H1 (cell line): ENCODE data around the gene COBLL1. TPM values are rescaled to one million over a fixed set of nuclear protein-coding genes. Genes with fewer than 3 reads are reported as not detected.

Source experiments
- CTCF ChIA-PET: fragments of 300-600 bp; sonication (Branson Sonifier 250); formaldehyde crosslinking; loops from one replicate; lab custom pipeline; 2021; ENCODE audit not compliant: partially characterized antibody; lab: Charles Lee
- POLR2A ChIA-PET: fragments of 300-600 bp; sonication (Branson Sonifier 250); formaldehyde crosslinking; loops from one replicate; lab custom pipeline; 2021; ENCODE audit warnings: inconsistent platforms; ENCODE audit not compliant: partially characterized antibody; lab: Charles Lee
- DNase-seq, 2 experiments: peaks; one replicate each; pipeline versions ENCODE4 v3.0.0 to v3.0.0-alpha.2; 2010 to 2022; ENCODE audit warnings: low spot score in 2 of 2, low read depth in 1 of 2, mixed read lengths in 1 of 2
- FAIRE-seq: peaks from 2 replicates; lab custom pipeline; 2011; peaks lifted over from hg19 to GRCh38; lab: Jason Lieb, UNC
- H2AFZ ChIP-seq: 2 replicates; pipeline ENCODE4 v1.8.1; 2012; ENCODE audit warnings: low read length, inconsistent platforms
- H2AK5ac ChIP-seq: 2 replicates; pipeline ENCODE4 v1.6.1; 2013; ENCODE audit warnings: low read depth, low read length
- H2BK120ac ChIP-seq: replicated peaks from 2 replicates; pipeline ENCODE3; 2013; ENCODE audit warnings: low read depth, low read length, inconsistent platforms
- H2BK12ac ChIP-seq: 2 replicates; pipeline ENCODE4 v1.6.1; 2013; ENCODE audit warnings: low read depth, low read length
- H2BK15ac ChIP-seq: 2 replicates; pipeline ENCODE4 v1.6.1; 2013; ENCODE audit warnings: low read length
- H2BK20ac ChIP-seq: 2 replicates; pipeline ENCODE4 v1.6.1; 2013; ENCODE audit warnings: low read length
- H2BK5ac ChIP-seq: 2 replicates; pipeline ENCODE4 v1.6.1; 2013; ENCODE audit warnings: low read depth, low read length
- H3K14ac ChIP-seq: 2 replicates; pipeline ENCODE4 v1.6.1; 2013; ENCODE audit warnings: inconsistent platforms; ENCODE audit not compliant: insufficient read length
- H3K18ac ChIP-seq: 2 replicates; pipeline ENCODE4 v1.6.1; 2013; ENCODE audit warnings: low read length; ENCODE audit errors: extremely low read depth
- H3K23ac ChIP-seq: 2 replicates; pipeline ENCODE4 v1.6.1; 2013; ENCODE audit warnings: inconsistent platforms; ENCODE audit not compliant: insufficient read length
- H3K23me2 ChIP-seq: 2 replicates; pipeline ENCODE4 v1.6.1; 2013; ENCODE audit warnings: low read depth, low read length
- H3K27ac ChIP-seq: 2 replicates; pipeline ENCODE4 v1.6.1; 2011; ENCODE audit warnings: low read depth, low read length, inconsistent platforms
- H3K27me3 ChIP-seq, 4 experiments: replicated peaks in 1 of 4; 1 replicate in 1 of 4; 2 replicates in 3 of 4; pipeline versions ENCODE4 v1.6.1 to v1.8.1; 2011 to 2013; ENCODE audit warnings: low read length in 3 of 4, mild to moderate bottlenecking in 3 of 4, inconsistent platforms in 2 of 4, mixed read lengths in 2 of 4, moderate library complexity in 1 of 4; ENCODE audit not compliant: control insufficient read depth in 3 of 4, insufficient read depth in 3 of 4; ENCODE audit errors: extremely low read depth in 1 of 4
- H3K36me3 ChIP-seq, 4 experiments: 2 replicates each; pipeline versions ENCODE4 v1.6.1 to v1.8.1; 2011 to 2013; ENCODE audit warnings: mild to moderate bottlenecking in 4 of 4, low read length in 3 of 4, moderate library complexity in 2 of 4, control low read depth in 1 of 4, inconsistent platforms in 1 of 4; ENCODE audit not compliant: insufficient read depth in 4 of 4, control insufficient read depth in 2 of 4
- H3K4ac ChIP-seq: replicated peaks from 2 replicates; pipeline ENCODE3; 2013; ENCODE audit warnings: low read length, low read depth, mixed read lengths, inconsistent platforms; ENCODE audit not compliant: insufficient read length
- H3K4me1 ChIP-seq, 4 experiments: replicated peaks in 1 of 4; 1 replicate in 1 of 4; 2 replicates in 3 of 4; pipeline versions ENCODE4 v1.6.1 to v1.8.1; 2011 to 2013; ENCODE audit warnings: low read length in 3 of 4, inconsistent platforms in 2 of 4, mixed read lengths in 1 of 4; ENCODE audit not compliant: insufficient read depth in 4 of 4, control insufficient read depth in 3 of 4
- H3K4me2 ChIP-seq, 2 experiments: 2 replicates each; pipeline versions ENCODE4 v1.6.1 to v1.8.1; 2011 to 2013; ENCODE audit warnings: low read depth in 2 of 2, low read length in 2 of 2, control low read depth in 1 of 2, inconsistent platforms in 1 of 2, mild to moderate bottlenecking in 1 of 2; ENCODE audit not compliant: insufficient read depth in 1 of 2
- H3K4me3 ChIP-seq, 4 experiments: fragments of 200-600, 300-600 bp in 1 of 4; sonication (generic), shearing (Covaris generic), sonication (Bioruptor Twin) in 1 of 4; 2 replicates each; pipeline versions ENCODE4 v1.5.1 to v1.8.1; 2011 to 2016; ENCODE audit warnings: low read length in 4 of 4, low read depth in 3 of 4, control low read depth in 2 of 4, inconsistent platforms in 2 of 4, mild to moderate bottlenecking in 2 of 4, mixed read lengths in 1 of 4, moderate library complexity in 1 of 4; ENCODE audit not compliant: insufficient read depth in 2 of 4; ENCODE audit errors: extremely low read depth in 1 of 4
- H3K56ac ChIP-seq: replicated peaks from 2 replicates; pipeline ENCODE3; 2013; ENCODE audit warnings: low read depth, mild to moderate bottlenecking, mixed read lengths, low read length, inconsistent platforms; ENCODE audit not compliant: insufficient read length
- H3K79me1 ChIP-seq: 2 replicates; pipeline ENCODE4 v1.6.1; 2013; ENCODE audit warnings: low read depth, low read length, control low read depth
- H3K79me2 ChIP-seq, 2 experiments: 2 replicates each; pipeline versions ENCODE4 v1.6.1 to v1.8.1; 2012 to 2013; ENCODE audit warnings: low read length in 2 of 2, mild to moderate bottlenecking in 2 of 2, inconsistent platforms in 1 of 2; ENCODE audit not compliant: insufficient read depth in 2 of 2, control insufficient read depth in 1 of 2
- H3K9ac ChIP-seq, 4 experiments: replicated peaks in 1 of 4; 1 replicate in 1 of 4; 2 replicates in 3 of 4; pipeline versions ENCODE4 v1.6.1 to v1.8.1; 2011 to 2013; ENCODE audit warnings: low read depth in 3 of 4, low read length in 3 of 4, control low read depth in 2 of 4, mild to moderate bottlenecking in 2 of 4, moderate library complexity in 2 of 4, inconsistent platforms in 1 of 4; ENCODE audit errors: extremely low read depth in 1 of 4
- H3K9me3 ChIP-seq, 2 experiments: 2 replicates each; pipeline versions ENCODE4 v1.6.1 to v1.8.1; 2012 to 2013; ENCODE audit warnings: mild to moderate bottlenecking in 2 of 2, moderate library complexity in 2 of 2, control low read depth in 1 of 2, inconsistent platforms in 1 of 2, low read depth in 1 of 2, low read length in 1 of 2, mixed read lengths in 1 of 2; ENCODE audit not compliant: insufficient read depth in 2 of 2
- H4K20me1 ChIP-seq, 2 experiments: replicated peaks in 1 of 2; 2 replicates each; pipeline versions ENCODE3 to v1.8.1; 2011 to 2013; ENCODE audit warnings: inconsistent platforms in 2 of 2, low read length in 2 of 2, mild to moderate bottlenecking in 1 of 2; ENCODE audit not compliant: insufficient read depth in 2 of 2, control insufficient read depth in 1 of 2
- H4K5ac ChIP-seq: 2 replicates; pipeline ENCODE4 v1.6.1; 2013; ENCODE audit warnings: low read length, low read depth, mixed read lengths, inconsistent platforms; ENCODE audit not compliant: insufficient read length
- H4K8ac ChIP-seq: 2 replicates; pipeline ENCODE4 v1.8.0; 2013; ENCODE audit warnings: mild to moderate bottlenecking, moderate library complexity, low read length, inconsistent platforms; ENCODE audit not compliant: insufficient read depth; ENCODE audit errors: extremely low read depth
- H4K91ac ChIP-seq: replicated peaks from 2 replicates; pipeline ENCODE3; 2013; ENCODE audit warnings: low read length, mixed read lengths, inconsistent platforms; ENCODE audit not compliant: insufficient read length
- EGR1 ChIP-seq: IDR thresholded peaks from 2 replicates; pipeline ENCODE4 v1.6.1; 2011; ENCODE audit warnings: low read depth, low read length, borderline replicate concordance
- GABPA ChIP-seq: IDR thresholded peaks from 2 replicates; pipeline ENCODE4 v1.6.1; 2011; ENCODE audit warnings: mild to moderate bottlenecking, low read length, moderate library complexity, borderline replicate concordance; ENCODE audit not compliant: insufficient read depth
- HDAC6 ChIP-seq: IDR thresholded peaks from one replicate; pipeline ENCODE4 v1.7.1; 2012; ENCODE audit warnings: low read depth, mild to moderate bottlenecking, inconsistent platforms, low read length, moderate library complexity
- RFX5 ChIP-seq: IDR thresholded peaks from 2 replicates; pipeline ENCODE4 v1.6.1; 2011; ENCODE audit warnings: low read depth, low read length, improper control_type of control experiment, borderline replicate concordance
- RNF2 ChIP-seq: fragments of 200-900, 300-1000 bp; sonication (generic); IDR thresholded peaks from 2 replicates; pipeline ENCODE4 v1.7.1; 2016; ENCODE audit warnings: borderline replicate concordance, low read depth, mild to moderate bottlenecking, antibody characterized with exemption, low read length; ENCODE audit not compliant: poor library complexity, severe bottlenecking; ENCODE audit errors: missing control alignments
- SP1 ChIP-seq: IDR thresholded peaks from 2 replicates; pipeline ENCODE4 v1.6.1; 2011; ENCODE audit warnings: low read depth, low read length
- TEAD4 ChIP-seq: IDR thresholded peaks from 2 replicates; pipeline ENCODE4 v1.6.1; 2012; ENCODE audit warnings: low read depth, low read length, inconsistent platforms, mixed read lengths
- WGBS, 2 experiments: shearing (Covaris generic) in 1 of 2; methylation state at CpG; one replicate each; pipeline versions ENCODE4 v1.1.6 to v1.1.7; 2013 to 2015; ENCODE audit warnings: low lambda C conversion rate in 2 of 2, mixed read lengths in 2 of 2, inconsistent platforms in 1 of 2, low coverage in 1 of 2, missing lambda C conversion rate in 1 of 2; ENCODE audit not compliant: insufficient replicate concordance in 2 of 2, insufficient coverage in 1 of 2, insufficient read length in 1 of 2; ENCODE audit errors: extremely low coverage in 1 of 2, missing lambda C conversion rate in 1 of 2; 5-methylcytosine and 5-hydroxymethylcytosine counted together
- polyA plus RNA-seq, 7 experiments: library from polyadenylated mRNA; depleted of rRNA in 3 of 7; stranded (reverse) in 5 of 7; unstranded in 2 of 7; fragments of >200 nt in 5 of 7; fragments of 200-250 nt in 2 of 7; gene quantifications; 1 replicate in 5 of 7; 2 replicates in 1 of 7; 4 replicates in 1 of 7; pipeline versions ENCODE4 v1.2.1 to v1.2.3, GENCODE V29; 2011 to 2013; ENCODE audit warnings: missing spikeins in 2 of 7, mixed read lengths in 2 of 7
- total RNA-seq: library from RNA; stranded (reverse); fragmentation: NEBNext Ultra II Directional; extraction: Animal tissue kit (Norgen Biotek cat#: 25700); gene quantifications from 2 replicates; pipeline ENCODE4 v1.2.1, GENCODE V29; 2021
- TF ChIP-seq, protein P1 (sequence below): IDR thresholded peaks from 2 replicates; pipeline ENCODE4 v1.6.1; 2012; ENCODE audit warnings: inconsistent platforms

Gene COBLL1
- total and polyA plus RNA-seq, 2 of the 8 experiments (the other 6 are each of a cell fraction or from before 2014, with no cell fraction given), result 2.2 to 6.2 TPM

- no peak overlapping the region for H4K91ac ChIP-seq
- H3K23ac ChIP-seq, result no peak overlapping the region
- H2BK5ac ChIP-seq, result no peak overlapping the region
- H3K9me3 ChIP-seq, result no peaks in the 10 kb centered on the region
- FAIRE-seq (no peak), DNase-seq (no peak)
- ChIA-PET CTCF (interaction anchor here (0.6 kb wide), 1 partner anchor 71 kb away, joined by 3 read pairs; the partner anchor contains the start of gene COBLL1), POLR2A (interaction anchor here (0.7 kb wide), 1 partner anchor 9 kb away, joined by 3 read pairs; no protein-coding TSS in a partner anchor)
- no peaks in the 10 kb centered on the region for H3K36me3 ChIP-seq
- no peaks in the 10 kb centered on the region for H3K79me1 ChIP-seq
- 94% methylated on average over 4 of the region's 4 CpGs; no CpG with 5 or more reads in 1 of the 2 experiments for WGBS, 2 experiments
- no peak overlapping the region for H2BK20ac ChIP-seq
- TF ChIP-seq, protein P1, sequence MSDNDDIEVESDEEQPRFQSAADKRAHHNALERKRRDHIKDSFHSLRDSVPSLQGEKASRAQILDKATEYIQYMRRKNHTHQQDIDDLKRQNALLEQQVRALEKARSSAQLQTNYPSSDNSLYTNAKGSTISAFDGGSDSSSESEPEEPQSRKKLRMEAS, result no peak
- TF ChIP-seq HDAC6 (no peak), GABPA (no peak), EGR1 (no peak), SP1 (no peak), RNF2 (no peak), RFX5 (no peak), TEAD4 (no peak)
- H3K79me2 ChIP-seq, result no peaks in the 10 kb centered on the region
- no peak overlapping the region for H2AK5ac ChIP-seq
- no peak overlapping the region for H4K8ac ChIP-seq
- H2BK15ac ChIP-seq, result no peak overlapping the region
- no peak overlapping the region for H3K4me3 ChIP-seq
- H4K5ac ChIP-seq, result no peak overlapping the region
- no peak overlapping the region for H2BK12ac ChIP-seq
- H3K4me1 ChIP-seq, result no peaks in the 10 kb centered on the region
- no peak overlapping the region for H3K56ac ChIP-seq
- H3K9ac ChIP-seq, result no peak overlapping the region
- H2BK120ac ChIP-seq, result no peak overlapping the region
- H2AFZ ChIP-seq, result no peak overlapping the region
- no peaks in the 10 kb centered on the region for H3K23me2 ChIP-seq
- no peak overlapping the region for H3K14ac ChIP-seq
- H4K20me1 ChIP-seq, result no peaks in the 10 kb centered on the region
- no peak overlapping the region for H3K18ac ChIP-seq
- H3K4ac ChIP-seq, result no peak overlapping the region
- H3K27ac ChIP-seq, result no peak overlapping the region
- H3K27me3 ChIP-seq, result no peaks in the 10 kb centered on the region
- H3K4me2 ChIP-seq, result no peak overlapping the region
Observed at GRCh38 chr2:164770421-164770916, 71.2 kb downstream of the COBLL1 start.
